SH-SY5Y (cell line): ENCODE data around the gene KCNIP4.

Source experiments
- GATA2 ChIP-seq: IDR thresholded peaks from 2 replicates; pipeline ENCODE4 v1.6.1; 2011; ENCODE audit warnings: mild to moderate bottlenecking, low read depth, low read length
- GATA3 ChIP-seq: IDR thresholded peaks from 2 replicates; pipeline ENCODE4 v1.6.1; 2011; ENCODE audit warnings: low read depth, mild to moderate bottlenecking, low read length, moderate library complexity

GRCh38 chr4:21386166-21386780 is 562.3 kb downstream of the KCNIP4 start:
- TF ChIP-seq GATA3 (no peak), GATA2 (no peak)
